Neuron (in vitro differentiated cells): ENCODE results near the gene DOLK.
"Not testable (repeated sequence)": the region's sequence is repeated elsewhere in the genome, so short reads cannot be mapped to it uniquely, and the experiment has no call there.

Experiments used
- H2AFZ ChIP-seq: one replicate; pipeline ENCODE4 v1.6.1; 2013; ENCODE audit warnings: low read depth, mild to moderate bottlenecking, inconsistent platforms, low read length, moderate library complexity
- H3K27me3 ChIP-seq: one replicate; pipeline ENCODE4 v1.6.1; 2013; ENCODE audit warnings: low read length; ENCODE audit not compliant: insufficient read depth
- H3K36me3 ChIP-seq: one replicate; pipeline ENCODE4 v1.6.1; 2013; ENCODE audit warnings: low read length; ENCODE audit not compliant: insufficient read depth
- H3K4me1 ChIP-seq: one replicate; pipeline ENCODE4 v1.6.1; 2013; ENCODE audit warnings: low read length; ENCODE audit not compliant: insufficient read depth
- H3K4me3 ChIP-seq: 2 replicates; pipeline ENCODE4 v1.5.1; 2013; ENCODE audit warnings: mild to moderate bottlenecking, low read length, moderate library complexity
- H3K9me3 ChIP-seq: one replicate; pipeline ENCODE4 v1.6.1; 2013; ENCODE audit warnings: low read length

The DOLK gene

DNA sequence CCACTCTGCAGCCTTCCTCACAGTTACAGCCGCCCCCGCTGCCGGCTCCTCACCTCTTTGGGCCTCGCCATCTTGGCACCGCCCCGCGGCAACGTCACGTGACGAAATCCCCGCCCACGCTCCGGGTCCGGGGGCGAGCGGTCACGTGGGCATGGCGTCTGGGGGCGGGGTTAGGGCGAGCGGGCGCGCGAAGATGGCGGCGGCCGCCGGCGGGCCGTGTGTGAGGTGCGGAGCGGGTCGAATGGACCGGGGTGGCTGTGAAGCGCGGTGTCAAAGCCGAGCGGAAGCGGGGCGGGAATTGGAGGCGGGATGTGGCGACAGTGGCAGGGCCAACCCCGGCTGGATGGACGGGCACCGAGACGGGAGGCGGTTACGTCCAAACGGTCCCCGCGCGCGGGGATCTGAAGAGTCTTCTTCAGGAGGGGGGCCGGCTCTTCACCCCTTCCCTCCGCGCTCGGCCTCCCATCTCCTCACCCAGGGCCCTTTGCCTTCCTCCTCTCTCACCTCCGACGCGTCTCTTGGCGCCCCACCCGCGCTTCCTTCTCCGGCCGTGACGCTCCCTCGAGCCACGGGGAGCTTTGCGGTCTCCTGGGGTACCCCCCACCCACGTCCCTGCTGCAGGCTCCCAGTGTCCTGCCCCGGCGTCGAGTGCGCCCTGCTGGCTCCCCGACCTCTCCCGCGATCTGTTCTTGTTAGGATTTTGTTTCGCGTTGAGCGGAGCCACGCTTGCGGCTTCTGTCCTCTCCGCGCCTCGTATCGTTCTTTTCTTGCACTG lies at the start of gene DOLK, which contains the start of gene NUP188:
Gene DOLK (minus strand): TSS at position 77 of the 775 bp plus-strand sequence. CDS start 300 bp downstream, outside the sequence.
Gene NUP188 (plus strand): TSS at position 173 of the 775 bp plus-strand sequence. CDS start 21 bp downstream, at position 194.
- Histone ChIP-seq H3K4me3 (peak within 1 kb of the TSS; percentile 89), H3K9me3 (no peaks in the 10 kb centered on the region), H3K36me3 (peaks cover 30% of the 10 kb centered on the region), H2AFZ (peak within 1 kb of the TSS; percentile 91), H3K4me1 (peaks cover 9% of the 10 kb centered on the region), H3K27me3 (no peaks in the 10 kb centered on the region)

DNA sequence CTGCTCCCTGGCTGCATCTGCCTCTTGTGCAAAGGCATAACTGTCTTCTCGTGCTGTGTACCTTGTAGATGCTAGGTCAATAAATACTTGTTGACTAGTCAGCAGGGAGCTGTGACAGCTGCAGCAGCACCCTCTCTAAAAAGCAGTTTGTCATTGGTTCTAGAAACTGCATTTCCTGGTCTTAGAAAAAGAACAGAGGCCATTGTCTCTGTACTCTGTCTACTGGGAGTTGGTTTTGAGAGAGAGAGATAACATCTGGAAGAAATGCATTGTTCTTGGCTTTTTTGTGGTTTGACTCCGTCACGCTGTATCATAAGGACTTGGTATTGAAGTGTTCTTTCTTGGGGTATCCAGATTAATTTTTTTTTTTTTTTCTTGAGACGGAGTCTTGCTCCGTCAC lies 48.4 kb upstream of the DOLK start:
- H2AFZ ChIP-seq = no peak overlapping the region
- no peaks in the 10 kb centered on the region for H3K27me3 ChIP-seq
- no peaks in the 10 kb centered on the region for H3K4me1 ChIP-seq
- H3K4me3 ChIP-seq = no peak overlapping the region
- H3K36me3 ChIP-seq = peaks cover 81% of the 10 kb centered on the region
- H3K9me3 ChIP-seq = no peaks in the 10 kb centered on the region

DNA sequence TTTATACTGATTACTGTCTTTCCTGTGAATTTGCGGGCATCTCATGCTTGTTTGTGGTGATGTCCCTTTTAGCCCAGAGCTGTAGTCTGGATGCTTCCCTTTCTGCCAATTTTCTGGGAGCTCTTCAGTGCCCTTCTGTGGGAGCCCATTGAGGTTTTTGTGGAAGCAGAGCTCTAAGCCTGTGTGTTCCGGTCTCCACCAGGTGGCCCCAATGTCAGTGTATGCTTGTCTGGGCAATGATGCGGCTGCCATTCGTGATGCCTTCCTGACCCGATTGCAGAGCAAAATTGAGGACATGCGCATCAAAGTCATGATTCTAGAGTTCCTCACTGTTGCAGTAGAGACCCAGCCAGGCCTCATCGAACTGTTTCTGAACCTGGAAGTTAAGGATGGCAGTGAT lies 45.6 kb upstream of the DOLK start:
- no peaks in the 10 kb centered on the region for H3K4me1 ChIP-seq
- H3K9me3 ChIP-seq = no peaks in the 10 kb centered on the region
- no peak overlapping the region for H3K4me3 ChIP-seq
- H3K36me3 ChIP-seq = peaks cover 76% of the 10 kb centered on the region
- no peak overlapping the region for H2AFZ ChIP-seq
- H3K27me3 ChIP-seq = no peaks in the 10 kb centered on the region

DNA sequence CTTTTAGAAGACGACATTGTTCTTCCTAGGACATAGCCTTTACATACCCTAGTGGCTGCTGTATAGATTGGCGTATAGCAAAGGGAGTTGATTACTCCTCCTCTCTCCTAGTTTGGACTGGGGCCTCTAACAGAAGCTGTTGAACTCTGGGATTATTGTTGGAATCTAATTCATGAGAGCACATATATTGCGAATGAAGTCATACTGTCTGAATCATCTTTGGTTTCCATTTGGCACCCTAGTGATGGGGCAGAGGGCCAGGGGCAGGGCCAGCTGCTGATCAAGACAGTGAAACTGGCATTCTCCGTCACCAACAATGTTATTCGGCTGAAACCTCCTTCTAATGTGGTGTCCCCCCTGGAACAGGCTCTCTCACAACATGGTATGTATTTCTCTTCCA lies 40.4 kb upstream of the DOLK start:
- H3K4me3 ChIP-seq = no peak overlapping the region
- H3K4me1 ChIP-seq = no peaks in the 10 kb centered on the region
- no peaks in the 10 kb centered on the region for H3K27me3 ChIP-seq
- no peaks in the 10 kb centered on the region for H3K9me3 ChIP-seq
- peaks cover 74% of the 10 kb centered on the region for H3K36me3 ChIP-seq
- no peak overlapping the region for H2AFZ ChIP-seq

DNA sequence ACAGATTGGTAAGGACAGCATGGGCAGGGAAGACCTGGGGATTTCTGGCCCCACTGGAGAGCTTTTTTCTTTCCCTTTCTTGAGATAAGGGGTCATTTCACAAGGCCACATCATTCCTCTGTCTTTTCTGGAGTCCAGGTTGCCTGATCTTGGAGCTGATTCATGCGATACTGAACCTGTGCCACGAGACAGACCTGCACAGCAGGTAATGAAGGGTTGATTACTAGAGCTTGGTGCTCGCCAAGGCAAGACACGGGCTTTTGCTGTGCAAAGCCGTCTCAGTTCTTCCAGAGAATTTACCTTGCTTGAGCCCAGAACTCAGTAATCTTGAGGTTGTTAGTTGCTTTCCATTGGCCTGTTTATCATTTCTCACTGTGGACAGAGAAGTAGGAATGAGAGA lies 39.3 kb upstream of the DOLK start:
- Histone ChIP-seq H3K4me3 (no peak overlapping the region), H3K27me3 (no peaks in the 10 kb centered on the region), H3K4me1 (no peaks in the 10 kb centered on the region), H3K9me3 (no peaks in the 10 kb centered on the region), H2AFZ (no peak overlapping the region), H3K36me3 (peaks cover 73% of the 10 kb centered on the region)

- H3K4me1 ChIP-seq = no peaks in the 10 kb centered on the region
- no peaks in the 10 kb centered on the region for H3K27me3 ChIP-seq
- no peaks in the 10 kb centered on the region for H3K9me3 ChIP-seq
- peaks cover 87% of the 10 kb centered on the region for H3K36me3 ChIP-seq
- no peak overlapping the region for H3K4me3 ChIP-seq
- H2AFZ ChIP-seq = no peak overlapping the region
Measured at GRCh38 chr9:128983536-128983935, 36.1 kb upstream of the DOLK start.

GRCh38 chr9:128979111-128979510 lies 31.7 kb upstream of the DOLK start:
- H2AFZ ChIP-seq = no peak overlapping the region
- H3K27me3 ChIP-seq = no peaks in the 10 kb centered on the region
- H3K9me3 ChIP-seq = no peaks in the 10 kb centered on the region
- no peak overlapping the region for H3K4me3 ChIP-seq
- no peaks in the 10 kb centered on the region for H3K4me1 ChIP-seq
- H3K36me3 ChIP-seq = peaks cover 80% of the 10 kb centered on the region

GRCh38 chr9:128972956-128973355 lies 25.6 kb upstream of the DOLK start:
- Histone ChIP-seq H3K4me1 (no peaks in the 10 kb centered on the region), H3K9me3 (no peaks in the 10 kb centered on the region), H3K36me3 (peaks cover 75% of the 10 kb centered on the region), H2AFZ (no peak overlapping the region), H3K27me3 (no peaks in the 10 kb centered on the region), H3K4me3 (no peak overlapping the region)

DNA sequence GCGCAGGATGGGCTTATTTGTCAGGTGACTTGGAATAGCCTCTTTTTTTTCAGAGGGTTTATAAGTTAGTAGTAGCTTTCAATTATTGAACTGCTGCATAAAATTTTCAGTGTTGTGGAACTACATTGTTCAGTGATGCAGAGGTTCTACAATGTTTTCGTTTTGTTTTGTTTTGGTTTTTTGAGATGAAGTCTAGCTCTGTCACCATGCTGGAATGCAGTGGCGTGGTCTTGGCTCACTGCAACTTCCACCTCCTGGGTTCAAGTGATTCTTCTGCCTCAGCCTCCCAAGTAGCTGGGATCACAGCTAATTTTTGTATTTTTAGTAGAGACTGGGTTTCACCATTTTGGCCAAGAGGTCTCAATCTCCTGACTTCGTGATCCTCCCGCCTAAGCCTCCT lies 22.1 kb upstream of the DOLK start:
- no peak overlapping the region for H2AFZ ChIP-seq
- H3K27me3 ChIP-seq = no peaks in the 10 kb centered on the region
- H3K36me3 ChIP-seq = peaks cover 54% of the 10 kb centered on the region
- H3K9me3 ChIP-seq = no peaks in the 10 kb centered on the region
- H3K4me3 ChIP-seq = no peak overlapping the region
- no peaks in the 10 kb centered on the region for H3K4me1 ChIP-seq

- H3K4me3 ChIP-seq, H3K9me3 ChIP-seq, H2AFZ ChIP-seq, H3K27me3 ChIP-seq, H3K4me1 ChIP-seq: not testable (repeated sequence)
- H3K36me3 ChIP-seq = peaks cover 65% of the 10 kb centered on the region
Measured at GRCh38 chr9:128961403-128961802, 14.0 kb upstream of the DOLK start.

- H3K4me3 ChIP-seq = peak overlapping the region; percentile 89
- H2AFZ ChIP-seq = peak overlapping the region; percentile 91
- H3K27me3 ChIP-seq = no peaks in the 10 kb centered on the region
- no peaks in the 10 kb centered on the region for H3K9me3 ChIP-seq
- peaks cover 9% of the 10 kb centered on the region for H3K4me1 ChIP-seq
- peaks cover 27% of the 10 kb centered on the region for H3K36me3 ChIP-seq
Measured at GRCh38 chr9:128947277-128947526, 201 bp downstream of the DOLK start.

- Histone ChIP-seq H3K4me1 (peaks cover 9% of the 10 kb centered on the region), H2AFZ (no peak overlapping the region), H3K4me3 (peak overlapping the region; percentile 89), H3K27me3 (no peaks in the 10 kb centered on the region), H3K9me3 (no peaks in the 10 kb centered on the region), H3K36me3 (peaks cover 23% of the 10 kb centered on the region)
Measured at GRCh38 chr9:128946571-128947276, 679 bp downstream of the DOLK start.

GRCh38 chr9:128945798-128946501 lies 1.5 kb downstream of the DOLK start:
- Histone ChIP-seq H2AFZ (no peak overlapping the region), H3K4me3 (peak overlapping the region; percentile 89), H3K9me3 (no peaks in the 10 kb centered on the region), H3K27me3 (no peaks in the 10 kb centered on the region), H3K4me1 (peaks cover 9% of the 10 kb centered on the region), H3K36me3 (peaks cover 19% of the 10 kb centered on the region)
